Measurements from ENCODE around the gene E2F4. TPM values are rescaled to one million over a fixed set of nuclear protein-coding genes. Genes with fewer than 3 reads are reported as not detected.
A peak's percentile ranks its signal among the peaks of the same experiment; 100 is the strongest.

E2F4 gene
- total and polyA plus RNA-seq, 9 of the 15 experiments (the other 6 are each of a cell fraction or from before 2014, with no cell fraction given) = 9.7 to 139 (median 106) TPM

GRCh38 chr16:67241008-67241900 lies 49.3 kb downstream of the E2F4 start (continued):
- TF ChIP-seq ELK3 (CRISPR knock-in tag; IDR thresholded peaks at IDR 0.05) (no peak), ELF4 (CRISPR knock-in tag; IDR thresholded peaks at IDR 0.05) (no peak), NFIX (CRISPR knock-in tag; IDR thresholded peaks at IDR 0.05; ENCODE audit: low read depth) (no peak), NFE2L1 (tag; IDR thresholded peaks at IDR 0.05; ENCODE audit: borderline replicate concordance, low read depth) (peak; percentile 25; the same call in 1 of the 2 replicates), ZNF75A (CRISPR knock-in tag; IDR thresholded peaks at IDR 0.05) (no peak), E4F1 (CRISPR knock-in tag; IDR thresholded peaks at IDR 0.05; ENCODE audit: borderline replicate concordance) (no peak), HDAC1 (IDR thresholded peaks at IDR 0.05) (no peak; a peak in 1 of 4 replicates), POLR3A (IDR thresholded peaks at IDR 0.05; ENCODE audit: borderline replicate concordance, extremely low read depth, insufficient read depth, insufficient read length) (no peak), SNRNP70 (optimal IDR thresholded peaks at IDR 0.05; ENCODE audit: low read depth, low read length) (no peak), HDAC6 (IDR thresholded peaks at IDR 0.05; ENCODE audit: low read depth, low read length) (no peak), ZNF436 (CRISPR knock-in tag; IDR thresholded peaks at IDR 0.05) (no peak), BRF2 (IDR thresholded peaks at IDR 0.05; ENCODE audit: borderline replicate concordance, insufficient read depth, insufficient read length) (no peak), RBM22 (IDR thresholded peaks at IDR 0.05; ENCODE audit: low read depth, low read length, poor library complexity, severe bottlenecking) (no peak), SRSF9 (IDR thresholded peaks at IDR 0.05; ENCODE audit: borderline replicate concordance, low read depth, low read length) (no peak), ERF (CRISPR knock-in tag; IDR thresholded peaks at IDR 0.05) (no peak), PHB2 (IDR thresholded peaks at IDR 0.05; ENCODE audit: low read depth) (no peak), BRCA1 (IDR thresholded peaks at IDR 0.05) (no peak), BRCA1 (CRISPR knock-in tag; IDR thresholded peaks at IDR 0.05) (no peak), TAF1 (IDR thresholded peaks at IDR 0.05; ENCODE audit: control insufficient read depth, extremely low read depth, insufficient read depth, low read length, severe bottlenecking) (no peak), RBM25 (IDR thresholded peaks at IDR 0.05; ENCODE audit: low read depth, low read length, severe bottlenecking) (no peak), ARID3A (IDR thresholded peaks at IDR 0.05; ENCODE audit: borderline replicate concordance, low read depth, low read length) (no peak)
